ENCODE data around the gene FYN. TPM values are rescaled to one million over a fixed set of nuclear protein-coding genes. Genes with fewer than 3 reads are reported as not detected.
A peak's percentile ranks its signal among the peaks of the same experiment; 100 is the strongest.

FYN gene
- total and polyA plus RNA-seq, 2 experiments from 2014 or later = 95.7 to 104 TPM

- TF ChIP-seq, protein P1, sequence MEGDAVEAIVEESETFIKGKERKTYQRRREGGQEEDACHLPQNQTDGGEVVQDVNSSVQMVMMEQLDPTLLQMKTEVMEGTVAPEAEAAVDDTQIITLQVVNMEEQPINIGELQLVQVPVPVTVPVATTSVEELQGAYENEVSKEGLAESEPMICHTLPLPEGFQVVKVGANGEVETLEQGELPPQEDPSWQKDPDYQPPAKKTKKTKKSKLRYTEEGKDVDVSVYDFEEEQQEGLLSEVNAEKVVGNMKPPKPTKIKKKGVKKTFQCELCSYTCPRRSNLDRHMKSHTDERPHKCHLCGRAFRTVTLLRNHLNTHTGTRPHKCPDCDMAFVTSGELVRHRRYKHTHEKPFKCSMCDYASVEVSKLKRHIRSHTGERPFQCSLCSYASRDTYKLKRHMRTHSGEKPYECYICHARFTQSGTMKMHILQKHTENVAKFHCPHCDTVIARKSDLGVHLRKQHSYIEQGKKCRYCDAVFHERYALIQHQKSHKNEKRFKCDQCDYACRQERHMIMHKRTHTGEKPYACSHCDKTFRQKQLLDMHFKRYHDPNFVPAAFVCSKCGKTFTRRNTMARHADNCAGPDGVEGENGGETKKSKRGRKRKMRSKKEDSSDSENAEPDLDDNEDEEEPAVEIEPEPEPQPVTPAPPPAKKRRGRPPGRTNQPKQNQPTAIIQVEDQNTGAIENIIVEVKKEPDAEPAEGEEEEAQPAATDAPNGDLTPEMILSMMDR (IDR thresholded peaks at IDR 0.05; ENCODE audit: low read depth, low read length) = peak; percentile 77
- DNase-seq (ENCODE audit: low read depth in 1 of 2, low spot score in 1 of 2) = peak in 1 of 2 donors; percentile 72
- Histone ChIP-seq H3K4me3 (no peak overlapping the region), H3K9me3 (ENCODE audit: low read depth) (no peaks in the 10 kb centered on the region), H3K27ac (no peak overlapping the region), H3K36me3 (no peaks in the 10 kb centered on the region), H3K27me3 (no peaks in the 10 kb centered on the region), H3K4me1 (ENCODE audit: low read depth) (no peaks in the 10 kb centered on the region)
Measured at GRCh38 chr6:111721753-111722154, 151.5 kb downstream of the FYN start.

- no peak for DNase-seq (ENCODE audit: low read depth in 1 of 2, low spot score in 1 of 2)
- Histone ChIP-seq H3K36me3 (no peaks in the 10 kb centered on the region), H3K27me3 (no peaks in the 10 kb centered on the region), H3K9me3 (ENCODE audit: low read depth) (no peaks in the 10 kb centered on the region), H3K4me3 (no peak overlapping the region), H3K4me1 (ENCODE audit: low read depth) (no peaks in the 10 kb centered on the region), H3K27ac (no peak overlapping the region)
- TF ChIP-seq, protein P1 (IDR thresholded peaks at IDR 0.05; ENCODE audit: low read depth, low read length) = no peak
Measured at GRCh38 chr6:111720931-111721496, 152.2 kb downstream of the FYN start.

- no peaks in the 10 kb centered on the region for H3K4me1 ChIP-seq (ENCODE audit: low read depth)
- H3K36me3 ChIP-seq = no peaks in the 10 kb centered on the region
- DNase-seq (ENCODE audit: low read depth in 1 of 2, low spot score in 1 of 2) = no peak
- TF ChIP-seq, protein P1 (IDR thresholded peaks at IDR 0.05; ENCODE audit: low read depth, low read length) = no peak
- H3K9me3 ChIP-seq (ENCODE audit: low read depth) = no peaks in the 10 kb centered on the region
- H3K4me3 ChIP-seq = no peak overlapping the region
- H3K27me3 ChIP-seq = no peaks in the 10 kb centered on the region
- H3K27ac ChIP-seq = no peak overlapping the region
Measured at GRCh38 chr6:111718990-111719389, 154.3 kb downstream of the FYN start.

GRCh38 chr6:111718326-111718725 is 154.9 kb downstream of the FYN start:
- no peak for DNase-seq (ENCODE audit: low read depth in 1 of 2, low spot score in 1 of 2)
- Histone ChIP-seq H3K4me1 (ENCODE audit: low read depth) (no peaks in the 10 kb centered on the region), H3K4me3 (no peak overlapping the region), H3K27ac (no peak overlapping the region), H3K9me3 (ENCODE audit: low read depth) (no peaks in the 10 kb centered on the region), H3K36me3 (no peaks in the 10 kb centered on the region), H3K27me3 (no peaks in the 10 kb centered on the region)
- TF ChIP-seq, protein P1 (IDR thresholded peaks at IDR 0.05; ENCODE audit: low read depth, low read length) = no peak

GRCh38 chr6:111717621-111718020 is 155.6 kb downstream of the FYN start:
- TF ChIP-seq, protein P1 (IDR thresholded peaks at IDR 0.05; ENCODE audit: low read depth, low read length) = no peak
- no peak for DNase-seq (ENCODE audit: low read depth in 1 of 2, low spot score in 1 of 2)
- H3K27me3 ChIP-seq = no peaks in the 10 kb centered on the region
- no peaks in the 10 kb centered on the region for H3K9me3 ChIP-seq (ENCODE audit: low read depth)
- H3K27ac ChIP-seq = no peak overlapping the region
- no peaks in the 10 kb centered on the region for H3K36me3 ChIP-seq
- H3K4me1 ChIP-seq (ENCODE audit: low read depth) = no peaks in the 10 kb centered on the region
- H3K4me3 ChIP-seq = no peak overlapping the region

All from cardiac muscle cell (in vitro differentiated cells and primary cell).